RWPE2 (cell line): Measurements from ENCODE around the gene NOP9.

ENCODE experiments used
- ATAC-seq: fragments of 200-7000 bp; cut with Tn5 transposase; 3 replicates; pipeline ENCODE4 v1.9.1; 2021; ENCODE audit warnings: low read depth
- DNase-seq: peaks from one replicate; pipeline ENCODE4 v3.0.0-alpha.2; 2020; ENCODE audit warnings: low spot score
- H3K27ac ChIP-seq: fragments of 450-650 bp; 2 replicates; pipeline ENCODE4 v1.5.1; 2017; ENCODE audit warnings: mild to moderate bottlenecking; ENCODE audit not compliant: poor library complexity, severe bottlenecking
- H3K27me3 ChIP-seq: fragments of 250-450 bp; sonication (Bioruptor Pico); 2 replicates; pipeline ENCODE4 v1.5.1; 2021; ENCODE audit warnings: mild to moderate bottlenecking, moderate library complexity; ENCODE audit not compliant: insufficient read depth, poor library complexity, severe bottlenecking
- H3K36me3 ChIP-seq: fragments of 250-450 bp; sonication (Bioruptor Pico); 2 replicates; pipeline ENCODE4 v1.5.1; 2020; ENCODE audit warnings: low read depth, mild to moderate bottlenecking, moderate library complexity
- H3K4me1 ChIP-seq: fragments of 250-450 bp; sonication (Bioruptor Pico); 2 replicates; pipeline ENCODE4 v1.5.1; 2021; ENCODE audit warnings: mild to moderate bottlenecking, moderate library complexity; ENCODE audit not compliant: insufficient read depth, poor library complexity, severe bottlenecking
- H3K4me3 ChIP-seq: fragments of 250-450 bp; sonication (Bioruptor Pico); 2 replicates; pipeline ENCODE4 v1.5.1; 2021; ENCODE audit warnings: mild to moderate bottlenecking, moderate library complexity; ENCODE audit not compliant: severe bottlenecking
- H3K9me3 ChIP-seq: fragments of 250-450 bp; sonication (Bioruptor Pico); 2 replicates; pipeline ENCODE4 v1.5.1; 2021; ENCODE audit warnings: mild to moderate bottlenecking, moderate library complexity; ENCODE audit not compliant: severe bottlenecking
- TF ChIP-seq, protein P1 (sequence below): fragments of 450-650 bp; IDR thresholded peaks from one replicate; pipeline ENCODE4 v1.5.1; 2017; ENCODE audit warnings: mild to moderate bottlenecking, moderate library complexity; ENCODE audit not compliant: poor library complexity, severe bottlenecking

Gene NOP9, protein sequence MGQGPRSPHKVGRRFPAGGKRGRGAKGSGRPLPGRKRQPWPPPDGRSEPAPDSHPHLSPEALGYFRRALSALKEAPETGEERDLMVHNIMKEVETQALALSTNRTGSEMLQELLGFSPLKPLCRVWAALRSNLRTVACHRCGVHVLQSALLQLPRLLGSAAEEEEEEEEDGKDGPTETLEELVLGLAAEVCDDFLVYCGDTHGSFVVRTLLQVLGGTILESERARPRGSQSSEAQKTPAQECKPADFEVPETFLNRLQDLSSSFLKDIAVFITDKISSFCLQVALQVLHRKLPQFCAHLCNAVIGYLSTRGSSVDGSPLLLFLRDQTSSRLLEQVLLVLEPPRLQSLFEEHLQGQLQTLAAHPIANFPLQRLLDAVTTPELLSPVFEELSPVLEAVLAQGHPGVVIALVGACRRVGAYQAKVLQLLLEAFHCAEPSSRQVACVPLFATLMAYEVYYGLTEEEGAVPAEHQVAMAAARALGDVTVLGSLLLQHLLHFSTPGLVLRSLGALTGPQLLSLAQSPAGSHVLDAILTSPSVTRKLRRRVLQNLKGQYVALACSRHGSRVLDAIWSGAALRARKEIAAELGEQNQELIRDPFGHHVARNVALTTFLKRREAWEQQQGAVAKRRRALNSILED

DNA sequence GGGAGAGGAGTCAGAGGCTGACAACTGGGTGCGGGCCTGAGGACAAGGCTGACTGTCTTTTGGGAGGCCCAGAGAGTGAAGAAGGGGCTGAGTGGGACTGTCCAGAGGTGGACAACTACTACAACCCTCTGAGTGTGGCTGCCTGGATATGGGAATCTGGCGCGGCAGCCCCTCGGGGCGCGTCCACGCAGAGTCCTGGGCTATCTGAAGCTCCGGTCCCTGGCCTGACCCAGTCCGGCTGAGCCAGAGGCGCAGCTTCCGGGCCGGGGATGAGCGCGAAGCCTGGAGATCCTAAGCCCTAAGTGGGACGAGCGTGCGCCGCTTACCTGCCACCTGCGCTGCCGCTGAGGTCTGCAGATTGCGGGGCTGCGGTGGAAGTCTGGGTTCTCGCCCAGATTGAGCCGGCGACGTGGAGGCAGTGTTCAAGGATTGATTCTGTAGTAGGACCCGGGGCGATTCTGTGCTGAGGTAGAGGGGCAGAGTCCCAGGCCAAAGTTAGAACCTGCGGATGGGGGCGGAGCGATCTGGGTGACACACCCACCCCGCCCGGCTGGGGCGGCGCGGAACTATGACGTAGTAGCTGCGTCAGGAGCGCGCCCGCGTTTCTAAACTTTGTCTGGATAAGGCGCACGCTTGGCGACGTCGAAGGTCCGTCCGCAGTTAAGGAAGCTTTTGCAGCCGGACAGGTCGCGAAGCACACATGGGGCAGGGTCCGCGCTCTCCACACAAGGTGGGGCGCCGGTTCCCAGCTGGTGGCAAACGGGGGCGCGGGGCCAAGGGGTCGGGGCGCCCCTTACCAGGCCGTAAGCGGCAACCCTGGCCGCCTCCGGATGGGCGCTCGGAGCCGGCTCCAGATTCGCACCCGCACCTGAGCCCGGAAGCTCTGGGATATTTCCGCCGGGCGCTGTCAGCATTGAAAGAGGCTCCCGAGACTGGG is at the start of gene NOP9, which contains the start of gene DHRS1:
TSS of gene NOP9 (plus strand) at position 596 of the 937 bp plus-strand sequence. CDS start at position 701, 105 bp downstream.
TSS of gene DHRS1 (minus strand) at position 526 of the 937 bp plus-strand sequence. CDS start 674 bp downstream, outside the sequence.
- Histone ChIP-seq H3K27me3 (no peaks in the 10 kb centered on the region), H3K4me1 (peaks cover 23% of the 10 kb centered on the region), H3K9me3 (no peaks in the 10 kb centered on the region), H3K36me3 (peaks cover 79% of the 10 kb centered on the region), H3K27ac (peak within 1 kb of the TSS; percentile 81), H3K4me3 (peak within 1 kb of the TSS; percentile 83)
- TF ChIP-seq, protein P1, sequence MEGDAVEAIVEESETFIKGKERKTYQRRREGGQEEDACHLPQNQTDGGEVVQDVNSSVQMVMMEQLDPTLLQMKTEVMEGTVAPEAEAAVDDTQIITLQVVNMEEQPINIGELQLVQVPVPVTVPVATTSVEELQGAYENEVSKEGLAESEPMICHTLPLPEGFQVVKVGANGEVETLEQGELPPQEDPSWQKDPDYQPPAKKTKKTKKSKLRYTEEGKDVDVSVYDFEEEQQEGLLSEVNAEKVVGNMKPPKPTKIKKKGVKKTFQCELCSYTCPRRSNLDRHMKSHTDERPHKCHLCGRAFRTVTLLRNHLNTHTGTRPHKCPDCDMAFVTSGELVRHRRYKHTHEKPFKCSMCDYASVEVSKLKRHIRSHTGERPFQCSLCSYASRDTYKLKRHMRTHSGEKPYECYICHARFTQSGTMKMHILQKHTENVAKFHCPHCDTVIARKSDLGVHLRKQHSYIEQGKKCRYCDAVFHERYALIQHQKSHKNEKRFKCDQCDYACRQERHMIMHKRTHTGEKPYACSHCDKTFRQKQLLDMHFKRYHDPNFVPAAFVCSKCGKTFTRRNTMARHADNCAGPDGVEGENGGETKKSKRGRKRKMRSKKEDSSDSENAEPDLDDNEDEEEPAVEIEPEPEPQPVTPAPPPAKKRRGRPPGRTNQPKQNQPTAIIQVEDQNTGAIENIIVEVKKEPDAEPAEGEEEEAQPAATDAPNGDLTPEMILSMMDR: no peak
- DNase-seq (peak; percentile 91), ATAC-seq (peak; percentile 63)

GRCh38 chr14:24250354-24250753 is 49.3 kb upstream of the NOP9 start:
- H3K9me3 ChIP-seq: no peaks in the 10 kb centered on the region
- no peak overlapping the region for H3K27ac ChIP-seq
- H3K36me3 ChIP-seq: peaks cover 34% of the 10 kb centered on the region
- H3K4me3 ChIP-seq: no peak overlapping the region
- DNase-seq (no peak), ATAC-seq (no peak)
- no peaks in the 10 kb centered on the region for H3K4me1 ChIP-seq
- no peaks in the 10 kb centered on the region for H3K27me3 ChIP-seq
- TF ChIP-seq, protein P1: no peak

DNA sequence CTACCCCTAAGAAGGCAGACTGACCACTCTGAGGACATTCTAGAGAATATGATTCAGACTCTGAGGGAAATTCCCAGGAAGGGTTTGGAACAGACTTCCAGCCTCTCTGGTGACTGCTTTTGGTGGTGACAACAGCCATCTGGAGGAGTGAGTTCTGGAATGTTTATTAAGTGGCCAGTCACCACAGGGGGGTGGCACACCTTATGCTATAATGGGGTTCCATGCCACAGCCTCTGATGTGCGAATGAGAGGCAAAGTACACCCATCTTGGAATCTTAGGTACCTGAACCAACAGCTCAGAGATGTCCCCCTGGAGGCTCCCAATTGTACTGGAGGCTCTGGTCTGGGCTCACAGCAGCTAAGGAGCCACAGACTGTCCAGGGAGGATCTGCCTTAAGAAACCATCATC is 47.8 kb upstream of the NOP9 start:
- no peaks in the 10 kb centered on the region for H3K9me3 ChIP-seq
- DNase-seq: no peak
- H3K36me3 ChIP-seq: peaks cover 41% of the 10 kb centered on the region
- H3K27me3 ChIP-seq: no peaks in the 10 kb centered on the region
- peak; percentile 21; the same call in 1 of the 3 replicates for ATAC-seq
- TF ChIP-seq, protein P1: no peak
- no peaks in the 10 kb centered on the region for H3K4me1 ChIP-seq
- no peak overlapping the region for H3K4me3 ChIP-seq
- no peak overlapping the region for H3K27ac ChIP-seq

DNA sequence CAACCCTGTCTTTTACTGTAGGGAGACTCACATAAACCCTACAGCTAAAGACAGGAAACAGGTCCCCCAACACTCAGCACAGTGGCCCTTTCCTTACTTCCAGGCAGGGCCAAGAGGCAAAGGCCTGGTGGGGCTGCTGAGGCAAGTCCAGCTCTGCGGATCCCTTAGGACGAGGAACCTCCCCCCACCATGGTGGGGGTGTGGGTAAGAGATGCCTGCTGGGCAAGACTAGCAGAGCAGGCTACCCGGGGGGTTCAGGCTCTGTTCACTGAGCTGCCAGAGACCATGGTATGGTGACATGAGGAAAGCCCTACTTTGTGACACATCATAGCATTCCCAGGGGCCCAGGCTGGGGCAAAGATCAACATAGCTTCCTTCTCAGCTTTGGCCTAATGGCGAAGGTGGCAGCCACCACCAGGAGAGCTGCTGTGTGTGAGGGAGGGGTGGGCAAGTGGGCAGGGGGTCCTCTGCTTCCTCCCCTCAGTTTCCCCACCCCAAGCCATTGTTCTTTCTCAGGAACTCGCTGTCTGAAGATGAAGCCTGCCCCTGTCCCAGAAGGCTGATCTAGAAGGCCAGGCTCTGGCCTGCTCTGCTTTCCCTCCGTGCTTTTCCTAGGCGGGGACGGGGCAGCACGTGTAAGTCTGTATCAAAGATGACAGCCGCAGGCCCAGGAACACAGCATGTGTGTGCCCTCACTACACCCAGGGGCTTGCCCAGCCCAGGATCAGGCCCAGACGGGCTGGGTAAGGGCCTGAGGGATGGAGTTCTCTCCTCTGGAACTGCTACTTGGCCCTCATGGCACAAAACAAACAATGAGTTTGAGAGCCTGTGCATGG is 47.1 kb upstream of the NOP9 start:
- H3K27ac ChIP-seq: no peak overlapping the region
- no peak overlapping the region for H3K4me3 ChIP-seq
- ATAC-seq (no peak), DNase-seq (no peak)
- H3K36me3 ChIP-seq: peaks cover 48% of the 10 kb centered on the region
- TF ChIP-seq, protein P1: no peak
- H3K4me1 ChIP-seq: no peaks in the 10 kb centered on the region
- no peaks in the 10 kb centered on the region for H3K9me3 ChIP-seq
- no peaks in the 10 kb centered on the region for H3K27me3 ChIP-seq
